Right cardiac atrium (tissue), 5 donors: Measurements from ENCODE around the gene KLK1. TPM values are rescaled to one million over a fixed set of nuclear protein-coding genes. Genes with fewer than 3 reads are reported as not detected.

Source experiments
- ATAC-seq, 2 donors: fragments of 200-7000 bp; cut with Tn5 transposase; one replicate each; pipeline versions ENCODE4 v1.8.0 to v1.9.1; 2020; ENCODE audit warnings: moderate library complexity in 2 of 2, mild to moderate bottlenecking in 1 of 2
- DNase-seq, 3 donors: peaks; one replicate each; pipeline ENCODE4 v3.0.0-alpha.2; 2020
- H3K27ac ChIP-seq: one replicate; pipeline ENCODE4 v1.5.1; 2013; ENCODE audit warnings: mild to moderate bottlenecking, low read length, control low read depth, moderate library complexity
- H3K27me3 ChIP-seq: one replicate; pipeline ENCODE4 v1.6.1; 2013; ENCODE audit not compliant: control insufficient read depth, insufficient read depth
- H3K4me1 ChIP-seq: one replicate; pipeline ENCODE4 v1.6.1; 2013; ENCODE audit warnings: low read length; ENCODE audit not compliant: control insufficient read depth, insufficient read depth
- H3K4me3 ChIP-seq: one replicate; pipeline ENCODE4 v1.5.1; 2013; ENCODE audit warnings: low read length, control low read depth
- H3K9me3 ChIP-seq: one replicate; pipeline ENCODE4 v1.6.1; 2013; ENCODE audit warnings: low read length; ENCODE audit not compliant: control insufficient read depth
- WGBS: extraction: QIAGEN DNeasy Blood & Tissue Kit; methylation state at CpG from one replicate; pipeline ENCODE4 v1.1.7; 2013; 5-methylcytosine and 5-hydroxymethylcytosine counted together
- intact Hi-C, 4 donors: fragments of 100-400 bp; cut with DNase I; formaldehyde crosslinking; loops; one replicate each; pipeline versions ENCODE4 v1.11.0 to v1.14.0; 2022 to 2023
- polyA plus RNA-seq: library from polyadenylated mRNA; stranded (reverse); fragments of 200-250 nt; gene quantifications from one replicate; pipeline ENCODE4 v1.2.3, GENCODE V29; 2013
- total RNA-seq, 4 donors: library from RNA; stranded (reverse); fragmentation: NEBNext Ultra II Directional; extraction: Animal tissue kit (Norgen Biotek cat#: 25700); gene quantifications; one replicate each; pipeline ENCODE4 v1.2.1, GENCODE V29; 2021
- donor health status: healthy with polysubstance abuse.
- donor health status: DM: no; HTN: yes; CAD: no.
- donor health status: DM: no; HTN: no; CAD: no.
- donor health status: DM: no; HTN: yes; CAD: no; lungs with severe emphysema.
- donor health status: DM: yes; HTN: yes; CAD: no.

KLK1 gene
- total and polyA plus RNA-seq, 5 donors: 0.18 to 0.82 (median 0.54) TPM; not detected in 2

DNA sequence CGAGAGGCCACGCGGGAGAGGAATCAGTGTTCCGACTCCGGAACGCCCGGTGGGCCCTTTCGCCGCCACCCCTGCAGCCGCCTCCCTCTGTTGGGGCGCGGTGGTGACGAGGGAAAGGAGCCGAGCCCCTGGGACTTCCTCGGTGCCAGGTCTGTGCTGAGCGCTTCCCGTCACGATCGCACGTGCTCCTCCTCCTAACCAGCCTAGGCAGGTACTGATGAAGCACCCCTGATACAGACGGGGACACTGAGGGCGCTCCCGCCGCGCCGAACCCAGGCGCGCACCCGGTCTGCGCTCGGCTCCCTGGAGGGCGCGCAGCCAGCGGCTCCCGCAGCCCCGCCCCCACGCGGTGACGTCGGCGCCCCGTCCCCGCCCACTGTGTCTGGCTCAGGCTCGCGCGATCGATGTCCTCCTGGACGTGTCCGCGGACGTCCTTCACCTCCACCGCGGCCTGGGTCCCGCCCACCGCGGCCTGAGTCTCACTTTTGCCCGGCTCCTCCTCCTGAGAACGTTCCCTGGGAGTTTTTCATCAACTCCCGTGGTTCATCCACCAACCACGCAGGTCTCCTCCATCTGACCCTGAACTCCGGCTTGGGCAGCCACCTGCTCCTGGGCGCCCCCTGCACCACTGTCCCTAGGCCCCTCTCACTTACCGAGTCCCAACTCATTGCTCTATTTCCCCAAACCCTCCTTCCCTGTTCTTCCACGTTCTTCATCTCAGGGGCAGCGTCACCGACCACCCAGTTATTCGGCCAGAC is 12.4 kb upstream of the KLK1 start:
- Histone ChIP-seq H3K4me1 (no peaks in the 10 kb centered on the region), H3K27me3 (no peaks in the 10 kb centered on the region), H3K27ac (no peak overlapping the region), H3K9me3 (no peaks in the 10 kb centered on the region), H3K4me3 (peak overlapping the region; percentile 52)
- ATAC-seq (peak; percentile 93 to 95), DNase-seq (peak; percentile 68 to 87 (median 87))
- intact Hi-C loops: no loop called here
- WGBS: 2% methylated on average over 67 of the region's 67 CpGs

DNA sequence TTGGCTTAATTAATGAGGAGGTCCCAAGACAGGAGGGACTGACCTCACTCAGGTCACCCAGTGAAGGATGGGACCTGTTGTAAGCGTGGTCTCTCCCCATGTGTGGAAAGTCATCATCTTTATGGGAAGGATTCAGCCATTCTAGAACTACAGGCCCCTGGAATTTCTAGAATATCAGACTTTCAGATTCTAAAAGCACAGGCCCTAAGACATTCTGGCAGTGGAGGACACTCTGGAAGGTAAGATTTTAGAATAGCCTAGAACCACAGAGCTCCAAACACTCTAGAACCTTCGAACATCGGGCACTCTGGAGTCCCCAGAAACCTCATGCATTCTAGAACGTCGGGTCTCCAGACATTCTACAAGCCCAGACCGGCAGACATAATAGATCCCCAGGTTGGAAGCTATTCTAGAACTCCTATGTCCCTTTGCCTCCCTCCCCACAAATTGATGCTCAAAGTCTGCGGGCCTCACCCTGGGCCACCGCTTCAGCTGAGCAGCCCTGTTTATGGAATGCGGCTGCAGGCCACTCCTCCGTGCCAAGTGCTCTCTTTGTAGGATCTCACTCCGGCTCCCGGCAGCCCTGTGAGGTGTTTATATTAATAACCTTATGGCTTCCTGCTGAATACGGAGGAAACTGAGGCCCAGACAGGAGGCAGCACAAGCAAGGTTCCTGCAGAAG is 11.7 kb upstream of the KLK1 start:
- H3K27me3 ChIP-seq: no peaks in the 10 kb centered on the region
- intact Hi-C loops: no loop called here

DNA sequence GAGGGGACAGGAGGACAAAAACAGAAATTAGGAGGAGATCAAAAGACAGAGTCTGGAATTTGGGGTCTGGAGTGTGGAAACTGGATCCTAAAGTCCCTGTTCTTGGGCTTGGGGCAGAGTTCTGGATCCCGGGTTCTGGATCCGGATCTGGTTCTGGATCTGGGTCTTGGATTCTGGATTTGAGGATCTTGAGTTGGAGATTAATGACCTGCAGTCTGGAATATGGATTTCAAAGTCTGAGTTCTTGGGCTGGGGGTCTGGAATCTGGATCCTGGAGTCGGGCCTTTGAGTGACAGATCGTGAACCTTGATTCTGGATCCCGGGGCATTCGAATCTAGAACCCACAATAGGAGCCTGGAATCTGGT is 10.2 kb upstream of the KLK1 start:
- ATAC-seq: no peak
- 95% methylated on average over 6 of the region's 6 CpGs for WGBS
- no peak for DNase-seq
- Histone ChIP-seq H3K27ac (no peak overlapping the region), H3K9me3 (no peaks in the 10 kb centered on the region), H3K27me3 (no peaks in the 10 kb centered on the region), H3K4me1 (no peaks in the 10 kb centered on the region), H3K4me3 (no peak overlapping the region)
- intact Hi-C loops: no loop called here

More for the DNA sequence above, 11.7 kb upstream of the KLK1 start:
- WGBS: 34% methylated on average over 13 of the region's 13 CpGs
- Histone ChIP-seq H3K9me3 (no peaks in the 10 kb centered on the region), H3K4me3 (peak overlapping the region; percentile 52), H3K4me1 (no peaks in the 10 kb centered on the region), H3K27ac (no peak overlapping the region)
- DNase-seq (no peak), ATAC-seq (no peak)

DNA sequence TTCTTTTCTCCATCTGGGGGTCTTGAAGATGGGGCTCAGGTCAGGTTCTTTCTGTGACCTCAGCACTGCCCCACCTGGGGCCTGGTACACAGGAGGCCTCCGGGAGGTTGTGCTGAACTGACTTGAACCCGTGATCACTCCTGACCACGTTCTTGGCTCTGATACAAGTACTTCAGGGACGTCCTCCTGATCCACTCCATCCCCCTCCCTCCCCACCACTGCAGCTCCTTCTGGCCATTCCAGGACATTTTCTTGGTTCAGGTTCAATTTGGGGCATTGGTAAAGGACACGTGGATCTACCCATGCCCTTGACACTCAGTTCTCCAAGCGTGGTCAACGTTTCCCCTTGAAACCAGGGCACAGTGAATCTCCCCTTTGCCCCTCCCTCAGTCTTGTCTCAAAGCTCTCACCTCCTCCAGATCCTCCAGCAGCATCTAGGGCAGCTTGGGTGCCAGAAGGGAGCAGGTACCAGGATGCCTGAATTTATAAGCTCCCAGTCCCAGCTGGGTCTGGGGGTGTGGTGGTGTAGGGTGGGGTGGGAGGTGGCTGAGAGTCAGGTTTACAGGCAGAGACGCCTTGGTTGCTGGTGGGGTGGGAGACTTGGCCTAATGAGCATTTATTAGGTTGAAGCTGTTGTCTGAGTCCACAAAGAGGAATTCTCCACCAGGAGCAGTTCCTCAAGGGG is 9.7 kb upstream of the KLK1 start, which contains the start of gene KLK15:
Gene KLK15 (minus strand): TSS at position 458 of the 685 bp plus-strand sequence. CDS start 2,082 bp downstream, outside the sequence.
- 68% methylated on average over 8 of the region's 8 CpGs for WGBS

DNA sequence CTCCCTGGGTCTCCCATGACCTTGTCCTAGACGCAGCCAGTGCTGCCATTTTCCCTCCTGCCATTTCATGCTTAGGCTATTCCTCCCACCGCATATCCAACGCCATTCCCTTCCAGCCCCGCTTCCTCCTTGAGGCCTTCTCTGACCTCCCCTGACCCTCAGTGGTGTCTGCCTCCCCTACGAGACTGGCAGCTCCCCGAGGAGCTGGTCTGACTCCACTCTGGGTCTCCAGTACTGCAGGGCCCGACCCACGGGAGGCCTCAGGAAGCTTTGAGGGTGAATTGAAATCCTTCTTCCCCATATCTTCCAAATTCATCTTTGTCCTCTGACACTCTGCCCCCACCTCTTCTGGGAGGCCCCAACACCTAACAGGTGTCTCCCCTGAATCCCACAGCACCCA is 9.1 kb upstream of the KLK1 start:
- Histone ChIP-seq H3K9me3 (no peaks in the 10 kb centered on the region), H3K27me3 (no peaks in the 10 kb centered on the region), H3K4me3 (no peak overlapping the region), H3K27ac (no peak overlapping the region), H3K4me1 (no peaks in the 10 kb centered on the region)
- WGBS: 83% methylated on average over 8 of the region's 8 CpGs
- ATAC-seq: no peak
- no peak for DNase-seq
- intact Hi-C loops: no loop called here

More for the DNA sequence above, 9.7 kb upstream of the KLK1 start, which contains the start of gene KLK15:
- intact Hi-C loops: no loop called here
- no peaks in the 10 kb centered on the region for H3K4me1 ChIP-seq
- ATAC-seq (no peak), DNase-seq (no peak)
- no peaks in the 10 kb centered on the region for H3K9me3 ChIP-seq
- no peak within 1 kb of the TSS for H3K27ac ChIP-seq
- no peaks in the 10 kb centered on the region for H3K27me3 ChIP-seq
- no peak within 1 kb of the TSS for H3K4me3 ChIP-seq

DNA sequence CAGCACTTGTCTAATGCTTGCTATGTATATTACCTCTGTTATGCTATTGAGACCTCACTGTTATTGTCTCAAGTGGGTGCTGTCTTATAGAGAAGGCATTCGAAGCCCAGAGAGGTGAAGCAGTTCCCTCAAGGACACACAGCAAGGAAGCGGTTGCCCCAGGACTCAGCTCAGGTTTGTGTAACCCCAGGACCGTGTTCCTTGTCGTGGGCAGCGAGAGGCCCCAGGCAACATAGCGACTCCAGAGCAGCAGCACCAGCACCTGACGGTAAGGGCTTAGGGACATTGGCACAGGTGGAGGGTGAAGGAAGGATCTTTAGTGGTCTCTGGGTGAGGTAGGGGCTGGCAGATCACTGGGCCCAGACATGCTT is 7.4 kb upstream of the KLK1 start:
- Histone ChIP-seq H3K27me3 (no peaks in the 10 kb centered on the region), H3K9me3 (no peaks in the 10 kb centered on the region), H3K4me1 (no peaks in the 10 kb centered on the region), H3K4me3 (no peak overlapping the region), H3K27ac (no peak overlapping the region)
- intact Hi-C loops: no loop called here
- WGBS: 74% methylated on average over 7 of the region's 7 CpGs
- ATAC-seq: no peak
- DNase-seq: no peak

DNA sequence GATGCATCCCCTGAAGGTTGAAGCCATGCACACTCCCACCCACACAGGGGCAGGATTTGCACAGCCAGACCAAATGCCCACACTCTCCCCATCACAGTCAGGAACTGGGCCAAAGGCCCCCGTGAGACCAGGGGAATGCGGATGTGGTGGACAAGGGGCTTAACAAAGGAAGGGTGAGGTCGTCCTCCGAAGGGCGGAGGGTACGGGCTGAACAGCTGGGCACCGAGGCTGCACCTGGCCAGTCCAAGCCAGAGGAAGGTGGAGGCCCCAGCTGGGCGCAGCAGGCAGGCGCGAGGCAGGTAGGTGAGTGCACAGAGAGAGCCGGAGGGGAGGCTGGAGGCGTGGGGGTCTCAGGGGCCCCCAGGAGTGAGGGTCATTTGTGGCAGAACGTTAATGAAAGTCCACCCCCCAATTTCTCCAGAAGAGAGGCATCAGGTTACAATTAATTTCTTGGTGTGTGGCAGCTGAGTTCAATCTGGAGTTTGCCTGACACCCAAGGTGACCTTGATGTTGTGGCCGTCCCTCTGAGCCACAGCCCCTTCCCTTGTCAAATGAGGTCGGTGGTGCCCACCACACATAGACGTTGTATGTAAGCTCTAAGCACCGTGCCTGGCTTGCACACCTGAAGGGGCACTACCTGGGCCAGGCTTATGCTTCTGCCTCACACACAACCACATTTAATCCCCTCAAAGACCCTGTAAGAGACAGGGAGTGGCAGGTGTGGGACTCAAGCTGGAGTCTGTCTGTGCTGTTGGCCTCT is 6.9 kb upstream of the KLK1 start:
- DNase-seq: no peak
- no peak for ATAC-seq
- no peak overlapping the region for H3K27ac ChIP-seq
- no peaks in the 10 kb centered on the region for H3K4me1 ChIP-seq
- H3K4me3 ChIP-seq: no peak overlapping the region
- no peaks in the 10 kb centered on the region for H3K27me3 ChIP-seq
- H3K9me3 ChIP-seq: no peaks in the 10 kb centered on the region
- intact Hi-C loops: no loop called here
- WGBS: 53% methylated on average over 17 of the region's 17 CpGs

DNA sequence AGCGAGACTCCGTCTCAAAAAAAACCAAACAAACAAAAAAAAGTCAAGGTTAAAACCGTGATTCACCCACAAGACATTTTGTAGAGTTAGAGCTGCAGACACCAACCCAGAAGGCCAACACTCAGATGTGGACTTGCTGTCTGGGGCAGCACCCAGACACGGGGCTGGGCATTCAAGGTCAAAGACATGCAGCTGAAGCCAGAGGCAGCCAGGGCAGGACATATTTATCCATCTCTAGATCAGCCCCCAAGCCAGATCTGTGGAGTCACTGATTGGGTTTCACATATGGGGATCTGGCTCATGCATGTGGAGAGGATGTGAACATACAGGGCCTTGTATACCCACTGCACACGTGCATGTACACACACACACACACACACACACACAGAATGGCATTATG is 6.2 kb upstream of the KLK1 start:
- H3K4me1 ChIP-seq: no peaks in the 10 kb centered on the region
- intact Hi-C loops: no loop called here
- ATAC-seq (no peak), DNase-seq (no peak)
- H3K27me3 ChIP-seq: no peaks in the 10 kb centered on the region
- H3K4me3 ChIP-seq: no peak overlapping the region
- 78% methylated on average over 5 of the region's 5 CpGs for WGBS
- H3K27ac ChIP-seq: no peak overlapping the region
- H3K9me3 ChIP-seq: no peaks in the 10 kb centered on the region

DNA sequence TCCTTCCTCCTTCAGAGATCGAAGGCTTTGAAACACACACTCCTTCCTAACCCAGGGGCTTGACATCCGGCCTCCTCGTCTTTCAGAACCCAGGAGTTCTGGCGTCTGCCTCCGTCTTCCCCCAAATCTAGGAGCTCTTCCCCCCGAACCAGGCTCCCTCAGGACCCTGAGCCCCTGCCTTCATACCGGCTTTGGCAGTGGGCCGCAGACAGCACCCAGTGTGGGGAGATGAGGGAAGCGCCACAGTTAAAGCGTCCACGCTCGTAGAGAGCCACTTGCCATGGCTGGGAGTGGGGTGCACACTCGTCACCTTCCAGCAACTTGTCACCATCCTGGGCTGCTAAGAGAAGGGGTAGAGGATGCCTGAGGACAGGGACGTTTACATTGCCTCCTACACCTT is 3.9 kb upstream of the KLK1 start:
- intact Hi-C loops: no loop called here
- Histone ChIP-seq H3K4me1 (no peaks in the 10 kb centered on the region), H3K9me3 (no peaks in the 10 kb centered on the region), H3K27me3 (no peaks in the 10 kb centered on the region), H3K27ac (no peak overlapping the region), H3K4me3 (no peak overlapping the region)
- WGBS: 71% methylated on average over 14 of the region's 14 CpGs
- DNase-seq (no peak), ATAC-seq (no peak)

DNA sequence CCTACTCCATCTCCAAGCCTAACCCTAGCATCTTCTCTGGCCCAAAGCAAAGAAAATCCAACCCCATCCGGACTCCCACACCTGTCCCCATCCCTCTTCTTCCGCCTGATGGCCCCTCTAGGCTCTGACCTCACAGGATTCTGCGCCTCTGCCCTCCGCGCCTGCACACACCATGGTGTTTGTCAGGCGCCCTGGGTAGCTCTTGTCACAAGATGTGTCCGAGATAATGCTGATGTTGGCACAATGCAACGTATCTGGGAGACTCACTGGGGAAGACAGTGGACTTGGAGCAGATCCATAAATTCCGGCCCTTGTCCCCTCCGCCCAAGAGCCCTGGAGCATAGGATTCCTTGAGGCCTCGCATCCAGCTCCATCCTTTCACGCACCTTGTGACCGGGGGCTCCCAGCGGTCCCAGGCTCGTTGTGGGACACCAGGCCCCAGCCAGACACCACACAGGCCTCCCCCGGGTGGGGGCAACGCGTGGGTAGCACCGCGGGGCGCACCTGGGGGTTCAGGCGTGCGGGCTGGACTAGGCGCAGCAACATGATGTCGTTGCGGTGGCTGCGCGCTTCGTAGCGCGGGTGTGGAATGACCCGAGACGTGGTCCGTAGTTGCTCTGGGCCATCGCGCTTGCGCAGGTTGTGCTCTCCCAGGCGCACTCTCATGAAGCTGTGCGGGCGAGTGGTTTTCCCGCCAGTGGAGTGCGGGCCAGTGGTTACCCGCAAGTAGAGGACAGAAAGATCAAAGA is 3.1 kb upstream of the KLK1 start:
- no peaks in the 10 kb centered on the region for H3K9me3 ChIP-seq
- no peak overlapping the region for H3K4me3 ChIP-seq
- DNase-seq (no peak), ATAC-seq (no peak)
- WGBS: 76% methylated on average over 43 of the region's 43 CpGs
- no peaks in the 10 kb centered on the region for H3K27me3 ChIP-seq
- intact Hi-C loops: no loop called here
- H3K4me1 ChIP-seq: no peaks in the 10 kb centered on the region
- H3K27ac ChIP-seq: no peak overlapping the region
